NCI-H187 (cell line): ENCODE results near the gene MACROD2.
"Not testable (repeated sequence)": the region's sequence is repeated elsewhere in the genome, so short reads cannot be mapped to it uniquely, and the experiment has no call there.

ENCODE experiments used
- DNase-seq, 2 experiments: peaks; one replicate each; lab custom pipeline; 2025; lab: John Stamatoyannopoulos, UW

The MACROD2 gene

DNA sequence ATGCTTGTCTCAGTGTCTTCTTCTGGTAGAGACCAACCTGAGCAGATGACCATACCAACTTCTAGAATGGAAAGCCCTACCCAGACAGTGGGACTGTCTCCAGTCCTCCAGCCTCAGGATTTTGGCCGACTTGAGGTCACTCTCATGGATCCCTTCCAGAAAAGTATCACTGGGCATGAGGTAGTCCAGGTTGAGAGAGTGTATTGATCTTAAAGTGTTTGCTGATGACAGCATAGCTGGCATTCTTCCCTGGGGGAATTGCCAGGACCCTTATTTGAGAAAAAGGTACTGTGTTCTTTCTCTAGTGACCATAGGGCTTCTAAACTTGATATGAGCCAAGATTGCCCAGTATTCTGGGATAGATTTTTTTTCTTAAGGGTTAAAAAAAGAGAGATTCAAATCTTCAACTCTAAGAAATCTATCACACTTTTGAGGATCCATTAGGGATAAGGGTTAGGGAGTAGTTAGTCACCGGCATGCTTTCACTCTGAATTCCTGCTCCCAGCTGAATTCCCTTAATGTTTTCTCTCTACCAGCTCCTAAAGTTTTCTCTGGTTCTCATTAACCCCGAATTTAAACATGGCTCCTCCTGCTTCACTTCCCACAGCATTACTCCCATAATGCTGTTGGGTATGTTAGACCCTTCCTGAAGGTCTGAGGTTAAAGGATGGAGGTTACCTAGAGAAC lies 415.7 kb downstream of the MACROD2 start:
- DNase-seq: no peak

DNA sequence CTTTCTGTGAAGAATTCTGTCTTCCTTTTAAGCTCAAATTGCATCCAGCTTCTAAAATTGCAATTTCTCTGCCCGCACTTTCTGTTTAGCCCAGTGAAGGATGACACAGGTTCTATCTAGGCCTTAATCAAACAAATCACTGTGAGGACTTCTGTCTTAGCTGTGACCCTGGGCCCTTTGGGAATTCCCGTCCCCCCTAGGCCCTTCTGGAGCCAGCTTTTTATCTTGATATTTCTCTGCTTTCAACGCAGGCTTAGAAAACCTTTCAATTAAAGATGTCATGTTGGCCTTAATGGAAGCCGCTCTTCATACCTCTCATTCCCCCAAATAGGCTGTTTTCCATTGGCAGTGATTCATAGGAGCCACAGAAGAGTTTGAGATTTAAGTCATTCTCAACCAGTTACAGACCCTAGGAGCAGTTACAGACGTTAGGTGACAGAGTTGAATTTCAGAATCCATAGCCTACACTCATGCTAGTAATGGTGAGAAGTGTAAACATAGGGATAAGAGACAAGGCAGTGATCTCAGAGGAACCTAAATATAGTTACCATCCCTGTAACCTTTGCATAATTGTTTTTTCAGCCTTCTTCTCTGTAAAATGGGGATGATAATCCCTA lies 416.9 kb downstream of the MACROD2 start:
- DNase-seq: no peak

DNA sequence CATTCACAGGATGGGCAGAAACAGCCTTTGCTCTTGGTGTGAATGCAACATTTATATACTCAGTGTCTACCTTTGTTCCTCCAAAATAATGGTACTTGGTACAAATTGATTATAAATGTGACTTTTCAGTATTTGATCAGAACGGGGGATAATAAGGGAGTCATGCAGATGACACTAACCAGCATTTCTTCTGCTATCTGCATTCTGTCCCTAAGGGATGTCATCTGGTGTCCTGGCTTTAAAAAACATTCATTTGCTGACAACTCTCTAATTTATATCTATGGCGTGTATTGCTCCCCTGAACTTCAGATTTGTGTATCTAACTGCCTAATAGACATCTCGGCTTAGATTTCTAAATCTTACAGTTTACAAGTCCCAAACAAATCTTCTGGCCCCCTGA lies 418.5 kb downstream of the MACROD2 start:
- DNase-seq: no peak

DNA sequence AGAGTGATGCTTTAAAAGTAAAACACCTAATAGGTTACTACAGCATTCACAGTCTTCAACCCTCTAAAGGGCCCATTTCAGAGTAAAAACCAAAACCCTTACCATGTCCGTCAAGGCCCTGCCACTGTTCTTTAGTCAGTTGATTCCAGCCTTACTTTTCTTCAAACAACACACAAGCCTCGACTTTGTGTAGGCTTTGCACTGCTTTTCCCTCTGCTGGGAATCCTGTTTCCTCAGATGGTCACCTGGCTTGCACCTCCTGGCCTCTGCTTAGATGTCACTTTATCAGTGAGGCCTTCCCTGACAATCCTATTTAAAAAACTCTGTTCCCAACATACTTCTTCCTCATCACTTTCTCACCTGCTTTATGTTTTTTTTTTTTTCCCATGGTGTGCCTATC lies 419.2 kb downstream of the MACROD2 start:
- DNase-seq: no peak

DNA sequence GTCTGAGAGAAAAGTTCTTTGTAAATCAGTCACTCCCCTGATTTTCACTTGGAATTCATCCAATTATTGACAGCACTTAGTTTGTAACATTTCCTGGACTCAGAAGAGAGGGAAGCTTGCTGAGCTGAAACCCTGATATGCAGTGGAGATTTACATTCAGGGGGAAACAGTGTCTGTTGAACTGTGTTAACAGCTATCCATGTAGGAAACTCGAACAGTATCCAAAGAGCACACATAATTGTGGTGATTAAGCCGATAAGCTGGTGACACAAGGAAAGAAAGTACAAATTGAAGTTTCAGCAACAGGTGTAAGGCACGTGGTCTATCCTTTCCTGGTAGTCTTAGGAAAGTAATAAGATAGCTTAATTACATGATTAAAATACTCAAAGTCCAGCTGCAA lies 420.2 kb downstream of the MACROD2 start:
- no peak for DNase-seq

DNA sequence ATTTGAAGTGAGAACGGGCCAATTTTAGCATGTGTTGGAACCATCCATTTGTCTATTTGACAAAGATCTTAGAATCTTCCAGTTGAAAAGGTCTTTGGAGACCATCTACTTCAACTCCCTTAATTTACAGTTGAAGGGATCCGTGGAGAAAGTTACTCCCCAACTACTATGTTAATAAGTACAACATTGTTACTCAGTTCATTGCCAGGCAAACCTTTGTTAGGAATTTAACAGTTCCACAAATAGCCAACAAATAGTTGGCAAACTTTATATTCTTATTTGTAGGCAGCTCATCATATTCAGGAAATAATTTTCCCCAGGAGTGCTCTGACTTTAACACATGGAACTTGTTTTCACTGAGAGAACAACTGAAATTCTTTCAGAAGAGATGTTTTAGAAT lies 423.1 kb downstream of the MACROD2 start:
- DNase-seq: no peak

DNA sequence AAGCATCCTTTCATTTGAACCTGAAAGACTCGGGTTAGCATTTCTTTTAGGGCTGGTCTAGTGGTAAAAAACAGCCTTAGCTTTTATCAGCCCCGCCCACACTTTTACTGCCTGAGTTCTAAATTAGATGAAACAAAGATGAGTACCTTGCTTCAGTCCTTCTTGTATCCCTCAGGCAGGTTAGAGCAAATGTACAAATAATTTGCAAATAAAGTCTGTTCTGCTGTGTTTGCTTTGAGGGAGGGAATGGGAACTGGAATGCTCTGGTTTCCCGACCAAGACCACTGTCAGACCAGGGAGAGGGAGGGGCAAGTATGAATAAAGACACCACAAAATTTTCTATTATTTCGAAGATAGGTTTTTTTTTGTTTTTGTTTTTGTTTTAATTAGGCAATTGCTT lies 427.6 kb downstream of the MACROD2 start:
- no peak for DNase-seq

GRCh38 chr20:14431568-14431967 lies 436.3 kb downstream of the MACROD2 start:
- no peak for DNase-seq

DNA sequence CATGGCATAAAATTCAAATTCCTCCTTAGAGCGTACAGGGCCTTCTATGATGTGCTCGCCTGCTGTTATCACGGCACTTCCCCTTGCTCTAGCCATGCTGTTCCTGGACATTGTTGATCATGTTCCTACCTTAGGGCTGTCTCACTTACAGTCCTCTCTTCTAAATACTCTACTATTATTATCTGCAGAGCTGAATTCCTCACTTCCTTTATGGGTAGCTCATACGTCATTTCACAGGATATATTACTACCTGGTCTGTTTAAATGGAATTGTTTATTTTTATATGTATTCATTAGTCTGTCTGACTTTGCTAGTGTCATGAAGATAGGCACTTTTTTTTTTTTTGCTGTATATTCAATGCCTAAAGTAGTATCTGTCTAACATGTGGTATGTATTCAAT lies 436.8 kb downstream of the MACROD2 start:
- DNase-seq: no peak

GRCh38 chr20:14432597-14432996 lies 437.3 kb downstream of the MACROD2 start:
- no peak for DNase-seq

DNA sequence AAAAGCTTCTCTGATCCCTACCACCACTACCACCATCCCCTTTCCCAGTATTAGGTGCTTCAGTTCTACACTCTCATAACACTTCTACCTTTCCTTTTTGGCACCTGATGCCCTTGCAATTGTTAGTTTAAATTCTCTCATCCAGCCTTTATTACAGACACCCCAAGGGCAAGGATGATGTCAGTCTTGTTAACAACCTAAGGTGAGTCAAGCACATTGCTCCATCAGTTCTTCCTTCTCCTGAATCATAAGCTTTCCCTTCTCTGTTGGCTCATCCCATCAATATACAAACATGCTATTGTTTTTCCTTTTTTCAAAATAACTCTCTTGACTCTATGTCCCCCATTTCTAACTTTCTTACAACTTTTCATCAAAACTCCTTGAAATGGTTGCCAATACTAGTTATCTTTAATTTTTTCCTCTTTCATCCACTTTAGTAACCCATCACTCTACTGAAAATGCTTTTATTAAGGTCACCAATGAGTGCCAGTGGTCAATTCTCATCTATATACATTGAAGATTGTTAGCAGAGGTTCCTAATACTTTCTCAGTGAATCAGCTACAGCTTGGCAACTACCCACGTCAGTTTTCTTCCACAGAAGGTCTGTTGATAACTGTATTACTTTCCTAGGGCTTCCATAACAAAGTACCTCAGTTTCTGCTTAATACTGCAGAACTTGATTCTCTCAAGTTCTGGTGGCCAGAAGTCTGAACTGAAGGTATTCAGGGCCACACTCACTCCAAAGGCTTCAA lies 439.2 kb downstream of the MACROD2 start:
- DNase-seq: no peak

- no peak for DNase-seq
These were observed 445.9 kb downstream of the MACROD2 start for GRCh38 chr20:14441201-14441600.

GRCh38 chr20:14444106-14444505 lies 448.8 kb downstream of the MACROD2 start:
- no peak for DNase-seq

DNA sequence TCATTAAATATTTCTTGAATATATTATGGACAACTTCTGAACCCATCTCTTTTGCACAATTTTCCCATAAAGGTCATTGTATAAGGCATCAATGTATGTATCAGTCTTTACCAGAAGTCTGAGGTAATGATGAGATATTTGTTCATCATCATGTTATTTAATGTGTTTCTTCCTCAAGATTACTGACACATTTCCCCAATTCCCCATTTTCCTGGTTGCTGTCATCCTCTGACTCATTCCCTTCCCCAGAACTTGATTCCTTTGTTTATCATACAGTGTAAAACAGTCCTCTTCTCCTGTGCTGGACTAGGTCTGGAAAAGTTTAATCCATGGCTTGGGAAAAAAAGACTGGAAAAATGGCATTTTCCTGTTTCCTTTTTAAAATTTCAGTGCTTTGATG lies 450.0 kb downstream of the MACROD2 start:
- no peak for DNase-seq

- no peak for DNase-seq
These were observed 450.6 kb downstream of the MACROD2 start for GRCh38 chr20:14445902-14446301.

DNA sequence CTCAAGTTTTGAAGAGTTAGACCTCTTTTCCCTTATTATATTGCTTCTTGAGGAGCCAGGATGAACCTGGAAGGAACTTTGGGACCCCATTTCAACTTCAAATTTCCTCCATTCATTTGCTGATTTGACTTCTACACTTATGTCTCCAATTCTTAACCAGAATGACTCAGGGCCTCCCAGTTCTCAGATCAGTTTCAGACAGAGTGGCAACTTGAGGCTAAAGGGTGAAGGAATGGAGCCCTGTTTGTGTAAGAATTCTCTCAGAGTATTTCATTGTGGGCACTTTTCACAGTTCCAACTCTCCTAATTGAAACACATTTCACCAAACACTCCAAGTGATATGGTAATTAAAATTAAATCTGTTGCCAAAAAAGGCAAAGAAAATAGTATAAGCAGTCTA lies 451.1 kb downstream of the MACROD2 start:
- no peak for DNase-seq

GRCh38 chr20:14449323-14449722 lies 454.0 kb downstream of the MACROD2 start:
- no peak for DNase-seq

DNA sequence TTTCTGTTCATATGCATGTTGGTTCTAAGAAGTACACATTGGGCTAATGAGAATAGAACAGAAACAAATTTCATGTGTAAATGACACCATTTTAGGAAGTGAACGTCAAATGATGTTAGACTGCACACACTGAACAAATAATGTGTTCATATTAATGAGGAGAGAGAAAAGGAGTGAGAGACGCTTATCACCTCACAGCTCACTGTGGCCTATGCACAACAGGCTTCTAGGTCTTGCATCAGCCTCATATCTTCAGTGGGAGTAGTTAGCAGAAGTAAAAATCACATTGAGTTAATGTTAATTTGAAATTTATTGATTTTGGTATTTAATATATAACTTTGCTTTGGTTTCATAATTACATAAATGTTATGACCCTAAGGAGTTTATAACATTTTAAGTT lies 454.9 kb downstream of the MACROD2 start:
- no peak for DNase-seq

DNA sequence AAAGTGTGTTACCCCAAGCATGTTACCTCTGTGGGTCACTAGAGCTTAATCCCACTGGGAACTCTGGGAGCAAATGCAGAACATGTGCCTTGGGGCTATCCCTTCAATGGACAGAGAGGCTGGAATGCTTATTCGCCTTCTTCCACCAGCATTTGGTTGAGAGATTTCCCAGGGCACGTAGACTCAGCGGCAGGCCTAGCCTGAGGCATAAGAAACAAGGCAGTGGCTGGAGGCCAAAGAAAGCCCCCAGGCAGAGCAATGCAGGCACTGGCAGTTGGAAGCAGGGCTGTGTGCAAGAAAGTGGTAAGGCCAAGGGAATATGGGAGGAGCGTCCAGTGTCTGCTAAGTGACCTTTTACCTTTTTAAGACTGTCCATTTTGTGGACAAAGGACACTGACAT lies 456.1 kb downstream of the MACROD2 start:
- DNase-seq: no peak

DNA sequence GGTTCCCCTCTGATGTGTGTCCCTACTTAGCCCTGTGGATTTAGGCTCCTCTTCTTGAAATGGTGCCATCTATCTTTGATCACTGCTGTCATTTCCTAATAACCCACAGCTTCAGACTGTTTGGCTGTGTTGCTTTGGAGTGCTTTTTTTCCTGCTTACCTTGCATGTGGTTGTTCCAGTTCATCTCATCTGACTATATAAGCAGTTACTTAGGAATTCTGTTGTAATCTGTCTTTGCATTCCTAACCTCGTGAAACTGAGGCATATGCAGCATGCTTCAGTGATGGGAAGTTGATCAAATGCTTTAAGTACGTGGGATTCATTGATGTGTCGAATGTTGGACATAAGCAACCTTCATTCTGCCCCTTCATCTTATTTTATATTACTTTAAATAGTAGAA lies 457.9 kb downstream of the MACROD2 start:
- no peak for DNase-seq

- no peak for DNase-seq
These were observed 459.0 kb downstream of the MACROD2 start for GRCh38 chr20:14454296-14454695.

DNA sequence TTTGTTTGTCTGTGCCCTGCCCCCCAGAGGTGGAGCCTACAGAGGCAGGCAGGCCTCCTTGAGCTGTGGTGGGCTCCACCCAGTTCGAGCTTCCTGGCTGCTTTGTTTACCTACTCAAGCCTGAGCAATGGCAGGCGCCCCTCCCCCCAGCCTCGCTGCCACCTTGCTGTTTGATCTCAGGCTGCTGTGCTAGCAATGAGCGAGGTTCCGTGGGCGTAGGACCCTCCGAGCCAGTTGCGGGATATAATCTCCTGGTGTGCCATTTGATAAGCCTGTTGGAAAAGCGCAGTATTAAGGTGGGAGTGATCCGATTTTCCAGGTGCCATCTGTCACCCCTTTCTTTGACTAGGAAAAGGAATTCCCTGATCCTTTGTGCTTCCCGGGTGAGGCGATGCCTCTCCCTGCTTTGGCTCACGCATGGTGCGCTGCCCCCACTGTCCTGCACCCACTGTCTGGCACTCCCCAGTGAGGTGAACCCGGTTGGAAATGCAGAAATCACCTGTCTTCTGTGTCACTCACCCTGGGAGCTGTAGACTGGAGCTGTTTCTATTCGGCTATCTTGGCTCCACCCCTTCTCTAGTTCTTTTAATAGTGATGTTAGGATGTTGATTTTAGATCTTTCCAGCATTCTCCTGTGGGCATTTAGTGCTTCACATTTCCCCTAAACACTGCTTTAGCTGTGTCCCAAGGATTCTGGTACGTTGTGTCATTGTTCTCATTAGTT lies 471.9 kb downstream of the MACROD2 start:
- DNase-seq: not testable (repeated sequence)
